NB4 (cell line): ENCODE results near the gene COG8.

Experiments used
- DNase-seq: peaks from one replicate; pipeline ENCODE4 v3.0.0; 2010; ENCODE audit warnings: low read depth
- H3K4me3 ChIP-seq: one replicate; pipeline ENCODE4 v1.5.1; 2011; ENCODE audit warnings: mild to moderate bottlenecking, low read depth, low read length, moderate library complexity
- MYC ChIP-seq: IDR thresholded peaks from 2 replicates; pipeline ENCODE4 v1.6.1; 2011; ENCODE audit warnings: low read depth, low read length
- POLR2A ChIP-seq: IDR thresholded peaks from 2 replicates; pipeline ENCODE4 v1.6.1; 2011; ENCODE audit warnings: mild to moderate bottlenecking; ENCODE audit not compliant: insufficient read length; ENCODE audit errors: extremely low read depth
- TF ChIP-seq, protein P1 (sequence below): IDR thresholded peaks from 2 replicates; pipeline ENCODE4 v1.6.1; 2011; ENCODE audit warnings: low read depth, low read length
- TF ChIP-seq, protein P2 (sequence below): IDR thresholded peaks from one replicate; pipeline ENCODE4 v1.5.1; 2012; ENCODE audit warnings: low read depth, low read length

The COG8 gene

DNA sequence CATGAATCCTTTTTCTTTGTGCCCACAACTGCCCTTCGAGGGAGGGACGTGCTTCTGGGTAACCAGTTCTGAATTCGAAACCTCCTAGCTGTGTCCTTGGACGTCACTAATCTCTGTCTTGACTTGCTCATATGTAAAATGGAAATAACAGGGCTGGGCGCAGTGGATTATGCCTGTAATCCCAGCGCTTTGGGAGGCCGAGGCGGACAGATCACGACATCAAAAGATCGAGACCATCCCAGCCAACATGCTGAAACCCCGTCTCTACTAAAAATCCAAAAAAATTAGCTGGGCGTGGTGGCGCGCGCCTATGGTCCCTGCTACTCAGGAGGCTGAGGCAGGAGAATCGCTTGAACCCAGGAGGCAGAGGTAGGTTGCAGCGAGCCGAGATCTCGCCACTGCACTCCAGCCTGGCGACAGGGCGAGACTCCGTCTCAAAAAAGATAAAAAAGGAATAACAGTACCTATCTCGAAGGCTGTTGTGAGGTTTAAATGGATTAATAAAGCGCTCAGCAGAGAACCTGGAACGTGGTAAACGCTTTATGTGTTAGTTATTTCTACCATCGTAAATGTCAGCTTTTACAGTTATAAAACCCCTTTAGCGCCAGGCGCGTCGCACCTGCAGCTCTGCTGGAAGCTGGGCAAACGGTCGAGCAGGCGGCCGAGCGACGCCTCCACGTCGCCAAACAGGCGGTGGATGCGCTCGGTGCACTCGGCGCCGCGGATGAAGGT is 641 bp downstream of the COG8 start:
- no peak for TF ChIP-seq POLR2A
- no peak for TF ChIP-seq MYC
- TF ChIP-seq, protein P1, sequence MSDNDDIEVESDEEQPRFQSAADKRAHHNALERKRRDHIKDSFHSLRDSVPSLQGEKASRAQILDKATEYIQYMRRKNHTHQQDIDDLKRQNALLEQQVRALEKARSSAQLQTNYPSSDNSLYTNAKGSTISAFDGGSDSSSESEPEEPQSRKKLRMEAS, result no peak
- TF ChIP-seq, protein P2, sequence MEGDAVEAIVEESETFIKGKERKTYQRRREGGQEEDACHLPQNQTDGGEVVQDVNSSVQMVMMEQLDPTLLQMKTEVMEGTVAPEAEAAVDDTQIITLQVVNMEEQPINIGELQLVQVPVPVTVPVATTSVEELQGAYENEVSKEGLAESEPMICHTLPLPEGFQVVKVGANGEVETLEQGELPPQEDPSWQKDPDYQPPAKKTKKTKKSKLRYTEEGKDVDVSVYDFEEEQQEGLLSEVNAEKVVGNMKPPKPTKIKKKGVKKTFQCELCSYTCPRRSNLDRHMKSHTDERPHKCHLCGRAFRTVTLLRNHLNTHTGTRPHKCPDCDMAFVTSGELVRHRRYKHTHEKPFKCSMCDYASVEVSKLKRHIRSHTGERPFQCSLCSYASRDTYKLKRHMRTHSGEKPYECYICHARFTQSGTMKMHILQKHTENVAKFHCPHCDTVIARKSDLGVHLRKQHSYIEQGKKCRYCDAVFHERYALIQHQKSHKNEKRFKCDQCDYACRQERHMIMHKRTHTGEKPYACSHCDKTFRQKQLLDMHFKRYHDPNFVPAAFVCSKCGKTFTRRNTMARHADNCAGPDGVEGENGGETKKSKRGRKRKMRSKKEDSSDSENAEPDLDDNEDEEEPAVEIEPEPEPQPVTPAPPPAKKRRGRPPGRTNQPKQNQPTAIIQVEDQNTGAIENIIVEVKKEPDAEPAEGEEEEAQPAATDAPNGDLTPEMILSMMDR, result no peak
- H3K4me3 ChIP-seq, result peak overlapping the region; percentile 98
- DNase-seq, result no peak

DNA sequence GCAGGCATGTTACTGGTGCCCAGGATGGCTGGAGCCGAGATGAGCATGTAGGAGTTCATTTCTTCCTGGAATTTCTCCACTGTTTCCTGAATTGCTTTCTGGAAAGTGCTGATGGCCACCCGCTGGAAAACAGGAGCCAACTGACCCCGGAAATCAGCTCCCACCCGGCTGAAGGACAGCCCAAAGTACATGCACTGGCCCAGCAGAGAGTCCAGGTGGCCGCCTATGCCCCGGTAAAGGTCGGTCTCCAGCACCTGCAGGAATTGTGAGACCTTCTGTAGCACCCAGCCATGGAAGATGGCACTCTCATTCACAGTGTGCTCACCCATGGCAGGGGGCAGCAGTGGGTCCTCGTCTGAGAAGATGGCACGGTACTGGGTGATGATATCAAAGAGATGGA is 4.7 kb downstream of the COG8 start:
- no peak for DNase-seq
- no peak overlapping the region for H3K4me3 ChIP-seq
- no peak for TF ChIP-seq MYC
- TF ChIP-seq, protein P1, result no peak
- TF ChIP-seq, protein P2, result no peak
- no peak for TF ChIP-seq POLR2A

DNA sequence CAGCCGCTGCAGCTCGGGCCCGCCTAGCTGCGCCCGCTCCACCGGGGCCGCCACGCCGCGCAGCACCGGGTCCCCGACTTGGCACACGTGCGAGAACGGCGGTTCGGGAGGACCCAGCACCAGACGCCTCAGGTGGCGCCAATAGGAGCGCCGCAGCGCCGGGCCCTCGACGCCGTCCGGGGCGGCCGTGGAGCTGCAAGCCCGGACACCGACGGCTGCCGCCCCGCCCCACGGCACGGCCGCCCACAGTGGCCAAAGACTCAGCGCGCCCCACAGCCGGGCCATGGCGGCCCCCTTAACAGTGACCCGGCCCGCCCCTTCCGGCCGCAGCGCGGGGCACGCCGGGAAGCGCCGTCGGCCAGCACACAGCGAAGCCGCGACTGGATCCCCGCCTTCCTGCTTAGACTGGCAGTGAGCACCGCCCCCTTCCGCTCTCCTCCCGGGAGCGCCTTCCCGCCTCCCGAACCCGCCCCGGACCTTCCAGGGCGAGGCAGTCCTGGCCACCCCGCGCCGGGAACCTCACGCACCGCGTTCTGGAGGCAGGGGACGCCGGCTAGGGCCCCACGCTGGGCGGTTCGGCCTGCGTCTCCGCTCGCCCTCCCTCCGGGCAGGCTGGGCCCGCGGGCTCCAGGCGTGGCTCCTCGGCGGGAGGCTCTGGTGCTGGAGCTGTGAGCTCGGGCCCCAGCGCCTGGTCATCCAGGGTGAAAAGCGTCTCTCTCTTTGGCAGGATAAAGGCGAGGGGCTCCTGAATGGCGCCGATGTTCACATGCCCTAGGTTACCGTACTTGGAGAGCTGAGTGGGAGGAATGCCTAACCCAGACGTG is 8.9 kb downstream of the COG8 start, which contains the start of gene PDF:
Gene PDF (minus strand): TSS at position 303 of the 824 bp plus-strand sequence. CDS start 18 bp downstream, at position 285.
- TF ChIP-seq, protein P2, result no peak
- TF ChIP-seq POLR2A (peak; percentile 57), MYC (peak; percentile 64)
- TF ChIP-seq, protein P1, result peak; percentile 54

DNA sequence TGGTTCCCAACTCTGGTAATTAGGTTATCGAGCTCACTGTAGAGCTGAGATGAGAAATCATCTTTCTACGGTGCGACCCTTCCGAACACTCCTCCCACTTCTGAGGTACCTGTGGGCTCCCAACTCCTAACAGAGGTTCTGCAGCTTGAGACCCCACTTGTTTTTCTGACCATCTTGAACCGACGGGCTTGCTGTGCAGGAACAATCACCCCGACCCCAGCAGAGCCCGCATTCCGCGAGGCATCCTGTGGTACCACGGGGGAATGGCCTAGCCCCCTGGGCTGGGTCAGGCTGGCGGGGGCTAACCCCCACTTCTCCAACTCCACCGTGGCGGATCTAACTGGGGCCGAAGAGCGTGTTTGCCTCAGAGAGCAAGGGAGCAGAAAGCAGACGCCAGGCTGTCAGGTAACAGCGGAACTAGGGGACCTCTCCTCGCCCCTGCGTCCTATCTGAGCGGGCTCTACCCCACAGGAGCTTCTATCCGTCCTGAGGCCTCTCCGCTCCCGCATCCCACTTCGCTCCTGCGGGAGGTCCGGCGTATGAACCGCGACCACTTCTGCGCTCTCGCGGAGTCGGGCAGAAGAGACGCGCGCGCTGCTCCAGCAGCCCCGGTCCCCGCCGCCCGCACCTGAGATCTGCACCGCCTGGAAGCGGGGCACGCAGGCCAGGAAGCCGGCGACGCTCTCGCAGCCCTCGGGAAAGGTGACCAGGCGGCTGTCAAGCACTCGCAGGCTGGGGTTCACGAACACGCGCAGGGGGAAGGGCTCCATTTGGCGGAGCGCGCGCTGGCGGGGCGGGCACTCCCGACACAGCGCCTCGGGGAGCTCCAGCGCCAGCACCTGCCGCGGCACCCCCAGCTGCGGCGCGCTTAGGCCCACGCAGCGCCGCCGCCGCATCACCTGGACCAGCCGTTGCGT is 9.7 kb downstream of the COG8 start:
- DNase-seq, result no peak
- TF ChIP-seq POLR2A (no peak), MYC (no peak)
- TF ChIP-seq, protein P1, result no peak; the same call in 1 of the 2 replicates
- TF ChIP-seq, protein P2, result no peak
- H3K4me3 ChIP-seq, result peak overlapping the region; percentile 89

More for the DNA sequence above, 8.9 kb downstream of the COG8 start, which contains the start of gene PDF:
- H3K4me3 ChIP-seq, result peak within 1 kb of the TSS; percentile 89
- peak; percentile 97 for DNase-seq

DNA sequence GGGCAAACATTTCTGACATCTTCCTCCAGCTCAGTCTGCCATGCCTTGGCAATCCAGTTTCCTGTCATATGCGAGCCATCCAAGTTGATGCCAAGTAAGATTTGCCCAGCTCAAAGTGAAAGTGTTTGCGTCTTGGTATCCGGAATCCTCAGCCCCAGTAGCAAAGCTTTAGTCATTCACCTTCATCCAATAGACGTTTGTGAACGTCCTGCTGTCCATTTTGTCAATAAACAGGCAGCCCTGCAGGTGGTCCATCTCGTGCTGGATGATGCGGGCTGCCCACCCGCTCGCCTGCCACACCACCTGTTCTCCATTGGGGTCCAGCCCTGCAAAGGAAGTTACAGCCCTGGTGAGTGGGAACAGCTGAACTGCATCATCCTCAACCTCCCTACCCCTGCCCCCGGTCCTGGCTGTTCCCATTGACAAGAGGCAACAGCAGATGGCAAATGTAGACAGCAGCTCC is 10.5 kb downstream of the COG8 start:
- no peak for TF ChIP-seq MYC
- TF ChIP-seq POLR2A, result no peak
- TF ChIP-seq, protein P2, result no peak
- TF ChIP-seq, protein P1, result no peak
- no peak for DNase-seq
- peak overlapping the region; percentile 89 for H3K4me3 ChIP-seq
